ENCODE measurements around the gene HOXB1.

- TF ChIP-seq, protein P1, sequence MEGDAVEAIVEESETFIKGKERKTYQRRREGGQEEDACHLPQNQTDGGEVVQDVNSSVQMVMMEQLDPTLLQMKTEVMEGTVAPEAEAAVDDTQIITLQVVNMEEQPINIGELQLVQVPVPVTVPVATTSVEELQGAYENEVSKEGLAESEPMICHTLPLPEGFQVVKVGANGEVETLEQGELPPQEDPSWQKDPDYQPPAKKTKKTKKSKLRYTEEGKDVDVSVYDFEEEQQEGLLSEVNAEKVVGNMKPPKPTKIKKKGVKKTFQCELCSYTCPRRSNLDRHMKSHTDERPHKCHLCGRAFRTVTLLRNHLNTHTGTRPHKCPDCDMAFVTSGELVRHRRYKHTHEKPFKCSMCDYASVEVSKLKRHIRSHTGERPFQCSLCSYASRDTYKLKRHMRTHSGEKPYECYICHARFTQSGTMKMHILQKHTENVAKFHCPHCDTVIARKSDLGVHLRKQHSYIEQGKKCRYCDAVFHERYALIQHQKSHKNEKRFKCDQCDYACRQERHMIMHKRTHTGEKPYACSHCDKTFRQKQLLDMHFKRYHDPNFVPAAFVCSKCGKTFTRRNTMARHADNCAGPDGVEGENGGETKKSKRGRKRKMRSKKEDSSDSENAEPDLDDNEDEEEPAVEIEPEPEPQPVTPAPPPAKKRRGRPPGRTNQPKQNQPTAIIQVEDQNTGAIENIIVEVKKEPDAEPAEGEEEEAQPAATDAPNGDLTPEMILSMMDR (IDR thresholded peaks at IDR 0.05 in 8 of 11, conservative IDR thresholded peaks at IDR 0.05 in 3 of 11): no peak
- TF ChIP-seq POLR2AphosphoS5 (IDR thresholded peaks at IDR 0.05): no peak
- TF ChIP-seq POLR2A (IDR thresholded peaks at IDR 0.05): no peak
Observed at GRCh38 chr17:48483004-48483403, 47.8 kb downstream of the HOXB1 start.

Data from spleen (tissue), 7 donors.